GM19025 (cell line): ENCODE data around the gene STON1.
"Not testable (repeated sequence)": the region's sequence is repeated elsewhere in the genome, so short reads cannot be mapped to it uniquely, and the experiment has no call there.

ENCODE experiments used
- ATAC-seq: cut with Tn5 transposase; IDR thresholded peaks from one replicate; pipeline ENCODE4 v1.9.1; 2021; ENCODE audit warnings: mild to moderate bottlenecking, low read depth, moderate library complexity; ENCODE audit not compliant: unreplicated experiment

Gene STON1

DNA sequence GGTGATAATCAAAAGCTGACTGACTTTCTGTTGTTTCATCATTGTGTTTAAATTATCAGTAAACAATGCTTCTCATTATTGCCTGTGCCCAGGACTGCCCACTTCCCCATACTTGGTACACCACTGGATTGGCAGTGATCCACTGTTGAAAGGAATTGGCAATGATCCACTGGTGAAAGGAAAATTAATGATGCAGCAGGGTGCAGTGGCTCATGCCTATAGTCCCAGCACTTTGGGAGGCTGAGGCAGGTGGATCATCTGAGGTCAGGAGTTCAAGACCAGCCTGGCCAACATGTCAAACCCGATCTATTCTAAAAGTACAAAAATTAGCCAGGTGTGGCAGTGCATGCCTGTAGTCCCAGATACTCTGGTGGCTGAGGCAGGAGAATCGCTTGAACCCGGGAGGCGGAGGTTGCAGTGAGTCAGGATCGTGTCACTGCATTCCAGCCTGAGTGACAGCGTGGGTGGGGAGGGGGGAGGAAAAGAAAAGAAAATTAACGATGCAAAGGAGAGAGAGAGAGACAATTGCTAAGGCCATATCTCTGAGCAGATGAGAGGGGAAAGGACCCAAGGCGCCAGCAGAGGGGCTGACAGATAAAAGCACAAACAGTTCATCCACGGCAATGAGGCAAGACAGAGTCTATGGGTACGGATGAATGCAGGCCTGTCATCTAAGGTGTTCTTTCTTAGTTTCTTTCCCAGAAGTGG, 77.5 kb downstream of the STON1 start:
- ATAC-seq = no peak

DNA sequence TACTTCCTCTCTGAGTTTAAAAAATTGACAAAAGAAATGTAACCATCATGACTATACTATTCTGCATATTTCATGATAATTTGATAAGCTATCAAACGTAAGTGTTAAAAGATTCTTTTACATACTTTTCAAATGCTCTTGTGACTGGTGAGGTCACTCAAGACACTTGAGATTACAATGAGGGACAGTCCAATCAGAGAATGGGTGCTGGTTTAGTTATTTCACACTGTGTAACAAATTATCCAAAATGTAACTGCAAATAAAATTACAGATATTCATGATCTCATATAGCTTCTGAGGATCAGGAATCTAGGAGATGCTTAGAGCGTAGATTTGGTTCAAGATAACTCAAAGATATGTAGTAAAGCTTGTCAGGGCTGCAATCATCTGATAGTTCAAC, 83.3 kb downstream of the STON1 start:
- no peak for ATAC-seq

DNA sequence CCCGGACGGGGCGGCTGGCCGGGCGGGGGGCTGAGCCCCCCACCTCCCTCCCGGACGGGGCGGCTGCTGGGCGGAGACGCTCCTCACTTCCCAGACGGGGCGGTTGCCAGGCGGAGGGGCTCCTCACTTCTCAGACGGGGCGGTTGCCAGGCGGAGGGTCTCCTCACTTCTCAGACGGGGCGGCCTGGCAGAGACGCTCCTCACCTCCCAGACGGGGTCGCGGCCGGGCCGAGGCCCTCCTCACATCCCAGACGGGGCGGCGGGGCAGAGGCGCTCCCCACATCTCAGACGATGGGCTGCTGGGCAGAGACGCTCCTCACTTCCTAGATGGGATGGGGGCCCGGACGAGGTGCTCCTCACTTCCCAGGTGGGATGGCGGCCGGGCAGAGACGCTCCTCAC, 84.6 kb downstream of the STON1 start:
- ATAC-seq = not testable (repeated sequence)

DNA sequence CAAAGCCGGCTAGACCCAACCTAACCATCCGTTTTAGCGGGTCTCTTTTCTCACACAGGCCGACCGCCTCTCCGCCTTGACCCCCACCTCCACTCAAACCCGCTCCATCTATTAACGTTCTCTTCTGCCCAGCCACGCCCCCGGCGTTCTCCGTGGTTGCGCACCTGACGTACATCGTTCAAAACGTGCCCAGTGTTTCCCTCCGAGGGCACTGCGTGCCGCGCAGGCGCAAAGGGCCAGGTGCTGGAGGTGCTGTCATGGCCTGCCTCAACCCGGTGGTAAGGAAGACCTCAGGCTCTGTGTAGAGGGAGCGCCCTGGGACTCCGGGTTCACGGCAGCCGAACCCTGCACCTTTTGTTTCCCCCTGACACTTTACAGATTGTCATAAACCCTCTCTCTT, 87.7 kb downstream of the STON1 start, which contains the start of gene GTF2A1L:
GTF2A1L (plus strand) TSS at position 239 of the 400 bp plus-strand sequence; CDS start at position 258, 19 bp downstream.
- ATAC-seq = no peak

- ATAC-seq = no peak
Observed at GRCh38 chr2:48619526-48619925, 89.6 kb downstream of the STON1 start.

DNA sequence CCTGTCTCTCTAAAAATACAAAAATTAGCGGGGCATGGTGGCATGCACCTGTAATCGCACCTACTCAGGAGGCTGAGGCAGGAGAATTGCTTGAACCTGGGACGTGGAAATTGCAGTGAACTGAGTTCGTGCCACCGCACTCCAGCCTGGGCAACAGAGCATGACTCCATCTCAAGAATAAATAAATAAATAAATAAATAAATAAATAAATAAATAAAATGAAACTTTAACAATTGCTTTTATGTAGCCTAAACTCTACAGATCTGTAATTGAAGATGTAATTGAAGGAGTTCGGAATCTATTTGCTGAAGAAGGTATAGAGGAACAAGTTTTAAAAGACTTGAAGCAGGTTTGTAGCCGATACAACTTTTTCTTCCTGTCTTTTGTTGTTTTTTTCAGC, 90.7 kb downstream of the STON1 start:
- no peak for ATAC-seq

- ATAC-seq = not testable (repeated sequence)
Observed at GRCh38 chr2:48622691-48623090, 92.7 kb downstream of the STON1 start.

DNA sequence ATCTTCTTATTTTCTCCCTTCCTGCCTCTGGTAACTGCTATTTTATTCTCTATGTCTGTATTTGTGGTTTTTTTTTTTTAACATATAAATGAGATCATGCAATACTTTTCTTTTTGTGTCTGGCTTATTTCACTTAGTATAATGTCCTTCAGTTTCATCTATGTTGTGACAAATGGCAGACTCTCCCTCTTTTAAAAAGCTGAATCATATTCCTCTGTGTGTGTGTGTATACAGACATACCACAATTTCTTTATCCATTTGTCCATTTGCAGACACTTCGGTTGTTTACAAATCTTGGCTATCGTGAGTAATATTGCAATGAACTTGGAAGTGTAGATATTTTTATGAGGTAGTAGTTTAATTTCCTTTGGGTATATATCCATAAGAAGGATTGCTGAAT, 94.7 kb downstream of the STON1 start:
- no peak for ATAC-seq

DNA sequence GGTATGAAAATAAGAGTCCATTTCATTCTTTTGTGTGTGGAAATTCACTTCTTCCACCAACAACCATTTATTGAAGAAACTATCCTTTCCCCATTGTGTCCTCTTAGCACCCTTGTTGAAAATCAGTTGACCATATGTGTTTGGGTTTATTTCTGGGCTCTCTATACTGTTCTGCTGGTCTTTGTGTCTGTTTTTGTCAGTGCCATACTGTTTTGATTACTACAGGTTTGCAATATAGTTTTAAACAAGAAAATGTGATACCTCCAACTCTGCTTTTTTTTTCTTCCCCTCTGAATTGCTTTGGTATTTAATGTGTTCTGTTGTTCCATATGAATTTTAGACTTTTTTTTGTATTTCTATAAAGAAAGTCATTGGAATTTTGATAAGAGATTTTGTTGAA, 96.1 kb downstream of the STON1 start:
- no peak for ATAC-seq

GRCh38 chr2:48633143-48633542, 103.2 kb downstream of the STON1 start:
- no peak for ATAC-seq

DNA sequence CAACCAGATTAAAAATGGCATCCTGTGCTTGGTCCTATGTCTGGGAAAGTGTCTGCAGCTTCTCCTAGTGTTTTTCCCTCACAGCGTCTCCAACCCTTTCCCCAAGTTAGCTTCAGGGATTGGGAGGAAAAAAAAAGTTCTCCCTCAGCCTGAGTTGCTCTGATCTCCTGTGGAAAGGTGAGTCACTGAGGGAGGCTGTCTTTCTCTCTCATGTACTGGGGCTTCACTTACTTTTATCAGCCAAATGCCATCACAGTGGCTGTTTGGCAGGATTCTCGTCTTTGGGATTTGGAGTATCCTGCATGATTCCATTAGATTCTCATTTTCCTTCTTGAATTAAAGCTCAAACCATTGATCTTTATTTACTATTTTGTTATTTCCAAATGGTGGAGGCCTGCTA, 105.8 kb downstream of the STON1 start:
- ATAC-seq = no peak

DNA sequence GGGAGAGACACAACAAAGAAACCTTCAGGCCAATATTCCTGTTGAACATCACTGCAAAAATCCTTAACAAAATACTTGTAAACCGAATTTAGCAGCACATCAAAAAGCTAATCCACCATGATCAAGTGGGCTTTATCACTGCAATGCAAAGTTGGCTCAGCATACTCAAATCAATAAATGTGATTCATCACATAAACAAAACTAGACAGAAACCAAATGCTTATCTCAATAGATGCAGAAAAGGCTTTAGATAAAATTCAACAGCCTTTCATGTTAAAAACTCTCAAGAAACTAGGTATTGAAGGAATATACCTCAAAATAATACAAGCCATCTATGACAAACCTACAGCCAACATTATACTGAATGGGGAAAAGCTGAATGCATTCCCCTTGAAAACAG, 108.3 kb downstream of the STON1 start:
- no peak for ATAC-seq
